MCF 10A (cell line): Measurements from ENCODE around the gene HS6ST2. TPM values are rescaled to one million over a fixed set of nuclear protein-coding genes. Genes with fewer than 3 reads are reported as not detected.

Source experiments
- BruUV-seq: library from RNA; stranded (reverse); fragments of 400-500 nt; replicated peaks from 2 replicates; lab custom pipeline; 2021; lab: Mats Ljungman, UMichigan
- CTCF ChIA-PET: fragments of 300-600 bp; sonication (Branson Sonifier 250); formaldehyde crosslinking; extraction: SDS; loops from one replicate; lab custom pipeline; 2021; ENCODE audit warnings: antibody characterized with exemption, inconsistent platforms; lab: Yijun Ruan, JAX
- POLR2A ChIA-PET: fragments of 300-600, 350-650 bp; sonication (Branson Sonifier 250); formaldehyde crosslinking; extraction: SDS; loops from one replicate; lab custom pipeline; 2020; ENCODE audit warnings: antibody characterized with exemption, inconsistent platforms; lab: Yijun Ruan, JAX
- DNase-seq: peaks from one replicate; pipeline ENCODE4 v3.0.0-alpha.2; 2018; ENCODE audit not compliant: unreplicated experiment
- H3K27ac Mint-ChIP-seq: one replicate; pipeline ENCODE4 v1.8.0; 2022; ENCODE audit warnings: mild to moderate bottlenecking, low read depth, mixed read lengths; ENCODE audit not compliant: unreplicated experiment
- H3K27me3 Mint-ChIP-seq: one replicate; pipeline ENCODE4 v1.8.0; 2022; ENCODE audit warnings: mixed read lengths; ENCODE audit not compliant: insufficient read depth, unreplicated experiment
- H3K36me3 Mint-ChIP-seq: one replicate; pipeline ENCODE4 v1.8.0; 2022; ENCODE audit warnings: mild to moderate bottlenecking, moderate library complexity, mixed read lengths; ENCODE audit not compliant: insufficient read depth, unreplicated experiment
- H3K4me1 Mint-ChIP-seq: one replicate; pipeline ENCODE4 v1.8.0; 2022; ENCODE audit warnings: mixed read lengths; ENCODE audit not compliant: insufficient read depth, unreplicated experiment
- H3K4me3 Mint-ChIP-seq: one replicate; pipeline ENCODE4 v1.8.0; 2022; ENCODE audit warnings: mild to moderate bottlenecking, moderate library complexity, mixed read lengths; ENCODE audit not compliant: unreplicated experiment
- H3K9me3 Mint-ChIP-seq: one replicate; pipeline ENCODE4 v1.8.0; 2022; ENCODE audit warnings: mixed read lengths; ENCODE audit not compliant: unreplicated experiment
- CTCF ChIP-seq: fragments of 200-600 bp; IDR thresholded peaks from one replicate; pipeline ENCODE4 v1.8.0; 2022; ENCODE audit warnings: antibody characterized with exemption, mild to moderate bottlenecking; ENCODE audit not compliant: unreplicated experiment
- intact Hi-C: fragments of 100-400 bp; cut with micrococcal nuclease; formaldehyde crosslinking; loops from 2 replicates; pipeline ENCODE4 v1.14.1; 2022
- total RNA-seq: library from RNA; stranded (reverse); gene quantifications from 2 replicates; pipeline ENCODE4 v1.2.3, GENCODE V29; 2022

HS6ST2 gene
- total RNA-seq, 1 experiment from 2014 or later: 26.1 TPM

- ChIA-PET CTCF (interaction anchor here (0.6 kb wide), 1 partner anchor 661 kb away, joined by 3 read pairs; no protein-coding TSS in a partner anchor), POLR2A (interaction anchor here (0.6 kb wide), 1 partner anchor 10 kb away, joined by 3 read pairs; no protein-coding TSS in a partner anchor)
- no peak for TF ChIP-seq CTCF
- H3K4me3 Mint-ChIP-seq: no peak overlapping the region
- H3K36me3 Mint-ChIP-seq: no peaks in the 10 kb centered on the region
- no peak overlapping the region for H3K27ac Mint-ChIP-seq
- no peaks in the 10 kb centered on the region for H3K9me3 Mint-ChIP-seq
- no peaks in the 10 kb centered on the region for H3K4me1 Mint-ChIP-seq
- DNase-seq: no peak
- intact Hi-C loops: no loop called here
- peaks cover 26% of the 10 kb centered on the region for H3K27me3 Mint-ChIP-seq
- BruUV-seq: no TSS peak
These were observed 137.8 kb downstream of the HS6ST2 start for GRCh38 chrX:132820675-132821074.

- POLR2A ChIA-PET: interaction anchor here (0.6 kb wide), 1 partner anchor 31 kb away, joined by 3 read pairs; no protein-coding TSS in a partner anchor
- H3K9me3 Mint-ChIP-seq: no peaks in the 10 kb centered on the region
- H3K27ac Mint-ChIP-seq: no peak overlapping the region
- DNase-seq: no peak
- BruUV-seq: no TSS peak
- intact Hi-C loops: no loop called here
- no peak for TF ChIP-seq CTCF
- H3K4me1 Mint-ChIP-seq: no peaks in the 10 kb centered on the region
- CTCF ChIA-PET: no interaction called here
- H3K4me3 Mint-ChIP-seq: no peak overlapping the region
- peaks cover 26% of the 10 kb centered on the region for H3K27me3 Mint-ChIP-seq
- H3K36me3 Mint-ChIP-seq: no peaks in the 10 kb centered on the region
These were observed 138.6 kb downstream of the HS6ST2 start for GRCh38 chrX:132819711-132820264.

- DNase-seq: no peak
- H3K27ac Mint-ChIP-seq: no peak overlapping the region
- H3K27me3 Mint-ChIP-seq: peaks cover 31% of the 10 kb centered on the region
- no peaks in the 10 kb centered on the region for H3K4me1 Mint-ChIP-seq
- H3K4me3 Mint-ChIP-seq: no peak overlapping the region
- no peaks in the 10 kb centered on the region for H3K36me3 Mint-ChIP-seq
- TF ChIP-seq CTCF: no peak
- H3K9me3 Mint-ChIP-seq: no peaks in the 10 kb centered on the region
- intact Hi-C loops: no loop called here
- no TSS peak for BruUV-seq
- CTCF ChIA-PET: interaction anchor here (0.6 kb wide), 1 partner anchor 166 kb away, joined by 3 read pairs; no protein-coding TSS in a partner anchor
- POLR2A ChIA-PET: no interaction called here
These were observed 139.8 kb downstream of the HS6ST2 start for GRCh38 chrX:132818638-132819037.

GRCh38 chrX:132815643-132816042, 142.8 kb downstream of the HS6ST2 start:
- H3K27ac Mint-ChIP-seq: no peak overlapping the region
- no peaks in the 10 kb centered on the region for H3K4me1 Mint-ChIP-seq
- POLR2A ChIA-PET: no interaction called here
- no peak for DNase-seq
- no peak overlapping the region for H3K4me3 Mint-ChIP-seq
- no TSS peak for BruUV-seq
- CTCF ChIA-PET: no interaction called here
- no peaks in the 10 kb centered on the region for H3K9me3 Mint-ChIP-seq
- peaks cover 54% of the 10 kb centered on the region for H3K27me3 Mint-ChIP-seq
- TF ChIP-seq CTCF: no peak
- H3K36me3 Mint-ChIP-seq: peaks cover 6% of the 10 kb centered on the region
- intact Hi-C loops: no loop called here
